GM12801 (cell line): ENCODE measurements around the gene SNRNP35.

Experiments used
- TF ChIP-seq, protein P1 (sequence below): IDR thresholded peaks from one replicate; pipeline ENCODE4 v1.5.1; 2011; ENCODE audit warnings: control low read depth; ENCODE audit not compliant: insufficient read length; ENCODE audit errors: extremely low read depth

SNRNP35 gene

DNA sequence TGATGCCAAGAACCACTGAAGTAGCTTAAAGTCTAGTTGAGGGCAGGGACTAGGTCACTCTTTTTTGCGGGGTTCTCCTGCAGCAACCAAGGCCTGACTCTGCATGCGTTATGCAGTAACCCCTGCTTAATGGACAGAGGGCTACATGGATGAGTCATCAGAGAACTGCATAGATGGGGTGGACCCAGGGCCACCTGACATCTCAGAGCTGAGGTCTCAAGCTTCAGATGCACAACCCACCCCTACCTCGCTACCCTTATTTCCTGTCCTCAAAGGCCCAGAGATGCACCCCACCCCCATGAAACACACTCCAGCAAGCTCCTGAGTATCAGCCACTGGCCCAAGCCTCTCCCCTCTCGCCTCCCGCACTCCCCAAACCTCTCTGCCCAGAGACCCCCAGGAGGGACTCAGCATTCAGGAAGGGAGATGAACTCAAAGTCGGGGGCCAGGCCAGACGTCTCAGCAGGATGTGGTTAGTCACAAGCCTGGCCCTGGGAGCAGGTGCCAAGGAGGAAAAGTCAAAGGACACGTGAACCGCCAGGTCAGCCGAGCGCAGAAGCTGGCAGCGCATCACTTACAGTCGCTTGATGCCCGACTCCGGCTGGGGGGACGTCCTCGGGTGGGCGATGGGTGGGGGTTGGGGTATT is 25.8 kb downstream of the SNRNP35 start:
- TF ChIP-seq, protein P1, sequence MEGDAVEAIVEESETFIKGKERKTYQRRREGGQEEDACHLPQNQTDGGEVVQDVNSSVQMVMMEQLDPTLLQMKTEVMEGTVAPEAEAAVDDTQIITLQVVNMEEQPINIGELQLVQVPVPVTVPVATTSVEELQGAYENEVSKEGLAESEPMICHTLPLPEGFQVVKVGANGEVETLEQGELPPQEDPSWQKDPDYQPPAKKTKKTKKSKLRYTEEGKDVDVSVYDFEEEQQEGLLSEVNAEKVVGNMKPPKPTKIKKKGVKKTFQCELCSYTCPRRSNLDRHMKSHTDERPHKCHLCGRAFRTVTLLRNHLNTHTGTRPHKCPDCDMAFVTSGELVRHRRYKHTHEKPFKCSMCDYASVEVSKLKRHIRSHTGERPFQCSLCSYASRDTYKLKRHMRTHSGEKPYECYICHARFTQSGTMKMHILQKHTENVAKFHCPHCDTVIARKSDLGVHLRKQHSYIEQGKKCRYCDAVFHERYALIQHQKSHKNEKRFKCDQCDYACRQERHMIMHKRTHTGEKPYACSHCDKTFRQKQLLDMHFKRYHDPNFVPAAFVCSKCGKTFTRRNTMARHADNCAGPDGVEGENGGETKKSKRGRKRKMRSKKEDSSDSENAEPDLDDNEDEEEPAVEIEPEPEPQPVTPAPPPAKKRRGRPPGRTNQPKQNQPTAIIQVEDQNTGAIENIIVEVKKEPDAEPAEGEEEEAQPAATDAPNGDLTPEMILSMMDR: no peak

DNA sequence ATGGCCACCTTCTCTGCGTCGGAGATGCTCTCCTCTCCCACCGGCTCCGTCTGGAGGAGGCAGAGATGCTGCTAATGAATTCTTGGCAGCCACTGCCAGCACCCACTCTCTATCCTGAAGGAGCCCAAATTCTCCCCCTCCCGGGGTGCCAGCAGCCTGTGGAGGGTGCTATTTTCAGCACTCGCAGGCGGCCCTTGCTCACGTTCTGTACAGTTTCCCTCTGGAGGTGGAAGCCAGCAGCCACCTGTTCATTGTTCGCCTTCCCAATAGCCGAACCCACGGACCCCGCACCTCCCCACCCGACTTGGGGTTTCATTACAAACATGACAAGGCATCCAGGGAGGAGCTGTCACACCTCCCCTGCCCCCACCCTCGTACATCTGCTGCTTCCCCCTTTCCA is 27.8 kb downstream of the SNRNP35 start:
- TF ChIP-seq, protein P1: no peak

DNA sequence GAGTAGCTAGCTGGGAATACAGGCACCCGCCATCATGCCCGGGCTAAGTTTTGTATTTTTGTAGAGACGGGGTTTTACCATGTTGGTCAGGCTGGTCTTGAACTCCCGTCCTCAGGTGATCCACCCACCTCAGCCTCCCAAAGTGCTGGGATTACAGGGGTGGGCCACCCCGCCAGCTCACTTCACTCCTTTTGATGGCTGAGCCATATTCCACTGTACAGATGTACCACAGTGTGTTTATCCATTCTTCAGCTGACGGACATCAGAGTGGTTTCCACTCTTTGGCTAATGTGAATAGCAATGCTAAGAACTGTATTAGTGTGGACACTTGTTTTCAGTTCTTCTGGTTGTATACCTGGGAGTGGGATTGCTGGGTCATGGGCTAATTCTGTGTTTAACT is 29.5 kb downstream of the SNRNP35 start:
- TF ChIP-seq, protein P1: no peak

DNA sequence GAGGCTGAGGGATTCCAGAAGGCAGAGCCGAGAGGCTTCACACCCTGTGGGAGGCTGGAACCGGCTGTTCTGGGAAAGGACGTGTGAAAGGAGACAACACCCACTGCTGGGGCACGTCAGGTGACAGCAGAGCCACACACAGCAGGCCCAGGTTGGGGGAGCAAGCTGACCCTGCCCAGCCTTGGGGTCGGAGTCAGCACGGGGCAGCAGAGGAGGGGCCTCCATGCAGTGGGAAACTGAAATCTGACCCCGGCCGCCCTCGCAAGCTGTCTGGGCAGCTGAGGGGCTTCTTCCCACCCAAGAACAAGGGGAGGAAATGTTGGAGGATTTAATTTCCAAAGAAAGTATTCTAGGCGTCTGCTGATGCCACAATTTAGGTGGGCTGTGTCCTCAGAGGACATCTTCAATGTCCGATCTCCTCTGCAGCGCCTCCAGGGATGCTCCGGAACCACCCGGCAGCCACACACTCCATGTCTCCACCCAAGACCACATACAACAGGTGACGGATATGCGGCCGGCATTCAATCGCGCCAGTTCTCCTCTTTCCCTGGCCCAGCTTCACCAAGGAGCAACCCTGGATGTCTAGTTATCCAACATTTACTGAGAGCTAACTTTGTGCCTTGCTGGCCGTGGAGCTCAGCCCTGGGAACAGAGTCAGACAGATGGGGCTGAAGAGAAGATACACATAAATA is 30.7 kb downstream of the SNRNP35 start:
- TF ChIP-seq, protein P1: no peak

DNA sequence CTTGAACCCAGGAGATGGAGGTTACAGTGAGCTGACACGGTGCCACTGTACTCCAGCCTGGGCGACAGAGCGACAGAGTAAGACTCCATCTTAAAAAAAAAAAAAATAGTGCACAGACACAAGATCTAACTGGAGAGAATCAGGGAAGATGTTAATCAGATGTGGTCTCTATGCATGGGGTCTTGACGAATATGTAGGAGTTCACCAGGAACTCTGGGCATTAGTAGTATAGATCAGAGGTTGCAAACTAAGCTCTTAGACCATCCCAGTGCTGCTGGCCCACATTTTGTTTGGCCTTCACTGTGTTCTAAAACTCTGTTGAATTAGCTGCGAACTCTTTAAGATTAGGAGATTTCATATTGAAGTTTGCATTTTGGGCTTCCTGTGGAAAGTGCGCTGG is 31.6 kb downstream of the SNRNP35 start:
- TF ChIP-seq, protein P1: no peak

DNA sequence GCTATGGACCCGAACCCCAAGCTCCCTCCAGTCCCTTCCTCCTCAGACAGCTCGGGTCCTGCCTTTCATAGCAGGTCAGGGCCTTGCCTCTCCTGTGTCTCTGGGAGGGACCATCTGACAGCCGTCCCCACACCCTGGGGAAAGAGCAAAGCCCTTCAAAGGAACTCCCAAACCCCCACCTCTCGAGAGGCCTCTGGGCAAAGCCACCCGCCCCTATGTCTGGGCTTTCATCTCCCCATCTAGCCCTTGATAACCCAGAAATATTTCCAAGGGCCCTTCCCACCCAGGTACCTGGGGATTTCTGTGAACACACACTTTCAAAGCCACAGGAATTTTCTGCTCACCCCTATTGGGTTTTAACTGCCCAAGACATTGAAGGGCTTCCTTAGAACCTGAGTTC is 32.1 kb downstream of the SNRNP35 start:
- TF ChIP-seq, protein P1: no peak

DNA sequence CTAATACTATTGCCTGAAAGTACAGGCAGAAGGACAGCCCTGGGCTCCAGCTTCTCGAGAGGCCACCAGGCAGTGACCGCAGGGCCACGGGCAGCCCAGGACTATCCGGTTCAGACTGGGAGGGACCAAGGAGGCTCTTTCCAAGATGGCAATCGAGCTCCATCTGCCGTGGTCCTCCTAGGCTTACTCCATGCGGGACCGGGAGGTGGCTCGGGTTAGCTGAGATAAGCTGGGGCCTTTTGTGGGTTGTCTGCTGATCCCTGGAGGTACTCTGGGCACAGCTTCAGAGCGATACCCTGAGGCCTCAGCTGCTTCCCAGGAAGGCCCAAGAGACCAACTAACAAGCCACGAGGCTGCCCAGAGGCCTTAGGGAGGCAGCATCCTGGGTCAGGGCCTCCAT is 33.1 kb downstream of the SNRNP35 start:
- TF ChIP-seq, protein P1: no peak
